HCEC 1CT (cell line): ENCODE data around the gene USP7.
"Not testable (repeated sequence)": the region's sequence is repeated elsewhere in the genome, so short reads cannot be mapped to it uniquely, and the experiment has no call there.

Source experiments
- DNase-seq: peaks from one replicate; pipeline ENCODE4 v3.0.0-alpha.2; 2017

The USP7 gene

DNA sequence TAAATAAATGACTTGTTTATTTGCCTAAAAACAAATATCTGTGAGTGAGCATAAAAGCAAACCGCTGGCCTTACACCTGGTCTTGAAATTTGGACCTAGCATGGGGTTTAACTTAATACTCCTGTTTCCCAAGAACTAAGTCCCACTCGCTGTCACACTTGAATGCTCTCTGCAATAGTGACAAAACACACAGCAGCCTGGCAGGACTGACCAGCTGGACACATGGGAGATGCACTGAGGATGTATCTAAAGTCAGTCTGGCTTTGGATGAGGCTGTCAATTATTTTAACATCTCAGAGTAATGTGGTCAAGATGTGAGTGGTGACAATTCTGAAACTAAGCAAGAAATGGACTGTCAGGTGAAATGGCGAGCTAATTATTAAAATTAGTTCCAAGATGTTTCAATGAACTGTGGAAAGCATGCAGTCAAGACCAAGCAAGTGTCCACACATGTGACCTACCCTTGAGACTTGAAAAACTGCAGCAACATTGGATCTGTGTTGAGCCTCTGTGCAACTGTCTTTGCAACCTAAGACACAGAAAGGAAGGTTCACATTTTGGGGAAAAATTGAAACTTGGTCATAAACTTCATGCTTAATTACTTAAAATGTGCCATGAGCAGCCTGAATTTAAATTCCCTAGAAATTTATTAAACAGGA, 64.9 kb downstream of the USP7 start:
- no peak for DNase-seq

DNA sequence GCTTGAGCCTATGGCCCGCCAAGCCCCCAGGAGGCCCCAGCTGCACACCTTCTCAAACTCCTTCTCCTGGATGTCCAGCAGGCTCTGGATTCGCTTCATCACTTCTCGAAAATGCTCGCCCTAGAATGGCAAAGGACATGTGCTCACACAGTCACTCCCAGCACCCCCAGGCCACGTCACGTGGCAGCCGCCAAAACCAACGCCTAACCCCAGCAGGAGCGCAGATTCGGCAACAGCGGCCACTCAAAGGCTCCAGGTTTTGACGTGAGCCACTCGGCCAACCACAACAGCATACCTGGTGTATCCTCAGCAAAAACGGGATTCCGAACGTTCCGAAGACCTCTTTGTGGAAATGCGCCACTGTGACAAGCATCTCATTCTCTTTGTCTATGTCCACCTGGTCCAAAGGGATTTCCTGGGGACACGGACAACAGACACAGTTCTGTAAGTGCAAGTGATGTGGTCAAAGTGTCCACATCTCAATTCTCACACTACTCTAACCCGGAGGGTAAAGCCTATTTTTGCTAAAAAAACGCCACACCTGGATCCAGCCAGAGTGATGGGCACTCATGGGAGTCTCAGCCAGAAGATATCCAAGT, 68.9 kb downstream of the USP7 start:
- DNase-seq: no peak

DNA sequence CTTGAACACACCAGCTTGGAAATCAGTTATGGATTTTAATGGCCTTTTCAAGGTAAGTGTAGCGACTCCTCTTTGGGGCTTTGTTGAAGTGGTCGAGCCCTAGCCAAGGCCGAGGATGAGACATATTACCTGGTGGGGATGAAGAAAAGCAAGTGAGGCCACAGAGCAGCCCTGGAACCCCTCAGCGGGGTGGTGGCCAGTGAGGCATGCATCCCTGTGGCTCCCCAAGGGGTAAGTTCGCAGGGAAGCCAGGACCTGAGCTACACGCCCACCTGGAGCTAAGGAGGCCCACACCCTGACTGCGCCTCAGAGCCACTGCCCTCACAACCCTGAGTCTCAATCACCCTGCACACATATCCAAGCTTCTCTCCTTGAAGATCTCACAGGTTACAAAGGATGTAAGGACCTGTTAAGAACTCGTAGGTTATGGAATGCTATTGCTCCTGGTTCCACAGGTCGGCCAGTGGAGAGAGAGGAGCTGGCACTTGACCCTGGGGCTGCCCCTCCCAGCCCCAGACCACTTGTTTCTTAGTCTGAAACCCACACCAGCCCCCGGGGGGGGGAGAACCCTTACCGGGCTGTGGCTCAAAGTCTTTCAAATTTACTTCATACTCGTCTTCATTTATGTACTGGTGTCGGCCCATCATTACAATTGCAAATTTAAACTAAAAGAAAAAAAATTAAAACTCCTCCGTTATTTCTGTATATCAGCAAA, 69.6 kb downstream of the USP7 start:
- no peak for DNase-seq

DNA sequence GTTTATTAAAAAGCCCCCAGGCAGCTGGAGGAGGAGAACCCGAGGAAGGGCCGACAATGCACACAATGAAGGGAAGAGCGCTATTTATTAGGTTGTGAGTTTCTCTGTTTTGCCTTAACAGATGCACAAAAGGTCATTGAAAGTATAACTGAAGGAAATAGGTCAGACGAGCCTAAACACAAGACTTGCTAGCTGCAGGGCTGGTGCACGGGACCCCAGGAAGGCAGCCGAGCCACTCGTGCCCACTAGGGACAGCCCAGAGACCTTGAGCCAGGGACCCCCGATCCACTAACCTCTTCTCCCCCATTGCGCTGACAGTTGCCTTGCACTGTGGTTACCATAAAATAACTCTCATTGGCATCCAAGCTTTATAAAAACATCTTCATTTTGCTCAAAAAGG, 70.3 kb downstream of the USP7 start:
- DNase-seq: no peak

DNA sequence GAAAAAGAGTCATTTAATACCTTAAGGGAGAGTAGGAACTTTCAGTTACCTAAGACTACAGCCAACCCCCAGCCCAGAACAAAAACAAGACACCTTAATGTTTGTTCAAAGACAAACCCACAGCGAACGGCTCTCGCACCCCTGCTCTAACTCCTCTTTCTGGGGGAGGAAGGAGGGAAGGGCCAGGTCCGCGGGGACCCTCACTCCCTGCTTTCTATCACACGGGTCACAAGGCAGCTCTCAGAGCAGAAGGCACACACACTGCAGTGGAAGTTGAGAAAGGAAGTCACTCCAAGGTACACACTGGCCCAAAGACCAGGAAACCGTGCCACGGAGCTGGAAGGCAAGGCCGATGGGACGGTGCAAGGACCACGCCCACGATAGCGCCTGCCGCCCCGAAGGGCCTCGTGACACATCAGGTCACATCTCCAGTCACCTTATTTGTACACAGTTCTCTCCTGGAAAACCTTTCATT, 71.6 kb downstream of the USP7 start:
- no peak for DNase-seq

DNA sequence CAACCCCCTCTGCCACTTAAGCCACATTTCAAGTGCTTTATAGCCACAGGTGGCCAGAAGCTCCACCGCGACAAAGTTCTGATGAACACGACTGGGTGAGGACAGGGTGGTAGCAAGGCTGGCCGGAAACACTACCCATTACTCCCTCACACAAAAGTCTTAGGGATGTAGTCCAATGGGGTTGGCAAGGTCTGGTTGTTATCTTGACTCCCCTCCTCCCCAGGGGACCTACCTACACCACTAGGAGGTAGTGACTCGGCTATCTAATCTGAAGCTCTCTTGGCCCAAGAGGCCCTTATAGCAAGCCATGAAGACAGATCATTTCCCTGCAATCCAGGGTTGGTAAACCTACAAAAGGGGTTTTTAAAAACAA, 73.2 kb downstream of the USP7 start:
- no peak for DNase-seq

DNA sequence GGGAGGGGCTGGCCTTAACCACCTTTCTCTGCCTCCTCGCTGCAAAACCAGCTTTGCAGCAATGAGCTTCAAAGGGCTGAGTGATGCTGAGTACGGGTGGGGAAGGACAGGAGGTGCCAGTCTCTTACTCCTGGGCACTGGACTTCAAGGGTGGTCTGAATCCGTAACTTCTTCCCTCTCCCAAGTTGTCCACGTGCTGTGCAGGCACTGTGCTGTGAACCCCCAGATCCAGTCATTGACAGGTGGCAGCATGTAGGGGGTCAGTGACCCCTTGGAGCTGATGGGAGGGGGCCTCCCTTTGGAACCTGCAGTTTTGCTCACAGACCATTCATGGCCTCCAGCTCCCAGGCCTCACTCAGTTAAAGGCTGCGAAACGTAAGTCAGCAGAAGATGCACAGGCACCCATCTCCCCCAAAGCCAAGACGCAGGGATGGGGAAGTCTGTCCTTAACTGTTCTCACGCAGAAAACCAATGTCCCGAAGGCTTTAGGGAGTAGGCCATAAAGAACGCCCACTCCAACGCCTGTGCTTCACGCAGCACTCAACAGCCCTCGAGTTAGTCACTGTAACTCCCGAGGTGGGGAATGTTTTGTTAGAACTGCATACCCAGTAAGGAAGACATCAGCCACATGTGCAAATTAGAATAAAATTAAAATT, 73.7 kb downstream of the USP7 start:
- DNase-seq: no peak

DNA sequence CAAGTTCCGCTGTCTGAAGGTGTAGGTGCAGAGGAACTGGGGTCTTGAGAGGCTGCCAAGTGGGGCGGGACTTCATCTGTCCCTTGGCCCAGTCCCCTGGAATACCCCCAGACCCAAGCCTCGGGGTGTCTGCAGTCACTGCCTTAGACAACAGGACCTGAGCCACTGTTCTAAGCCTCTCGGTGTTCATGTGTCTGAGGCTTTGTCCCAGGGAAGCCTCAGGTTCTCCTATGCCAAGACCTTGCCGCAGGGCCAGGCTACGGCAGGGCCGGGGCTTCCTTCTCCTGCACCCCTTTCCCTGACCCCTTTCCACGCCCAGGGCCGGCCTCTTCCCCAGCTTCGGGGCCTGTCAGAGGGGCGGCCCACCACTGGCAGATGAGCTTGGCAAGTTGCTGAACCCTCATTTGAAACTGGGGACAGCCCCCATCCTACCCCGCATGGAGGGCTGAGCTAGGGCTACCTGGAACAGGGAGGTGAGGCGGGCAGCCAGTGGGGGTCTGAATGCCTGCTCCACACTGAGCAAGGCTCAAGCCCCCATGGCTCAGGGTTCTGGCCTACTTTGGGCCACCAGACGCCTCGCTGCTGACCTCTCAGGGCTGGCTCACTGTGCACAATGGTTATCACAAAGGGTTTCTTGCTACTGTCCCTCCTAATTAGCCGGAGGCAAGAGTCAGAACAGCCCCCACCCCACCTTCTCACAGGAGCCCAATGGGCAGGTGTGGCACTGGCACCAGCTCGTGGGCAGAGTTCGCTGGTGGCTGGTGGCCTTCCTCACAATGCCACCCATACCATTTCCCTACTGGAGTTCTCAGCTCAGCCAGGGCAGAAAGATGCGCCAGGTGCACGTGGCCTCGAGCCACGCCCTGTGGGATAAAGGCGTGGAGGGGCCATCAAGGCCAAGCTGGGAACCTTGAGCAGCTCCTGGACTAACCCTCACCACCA, 74.5 kb downstream of the USP7 start:
- no peak for DNase-seq

DNA sequence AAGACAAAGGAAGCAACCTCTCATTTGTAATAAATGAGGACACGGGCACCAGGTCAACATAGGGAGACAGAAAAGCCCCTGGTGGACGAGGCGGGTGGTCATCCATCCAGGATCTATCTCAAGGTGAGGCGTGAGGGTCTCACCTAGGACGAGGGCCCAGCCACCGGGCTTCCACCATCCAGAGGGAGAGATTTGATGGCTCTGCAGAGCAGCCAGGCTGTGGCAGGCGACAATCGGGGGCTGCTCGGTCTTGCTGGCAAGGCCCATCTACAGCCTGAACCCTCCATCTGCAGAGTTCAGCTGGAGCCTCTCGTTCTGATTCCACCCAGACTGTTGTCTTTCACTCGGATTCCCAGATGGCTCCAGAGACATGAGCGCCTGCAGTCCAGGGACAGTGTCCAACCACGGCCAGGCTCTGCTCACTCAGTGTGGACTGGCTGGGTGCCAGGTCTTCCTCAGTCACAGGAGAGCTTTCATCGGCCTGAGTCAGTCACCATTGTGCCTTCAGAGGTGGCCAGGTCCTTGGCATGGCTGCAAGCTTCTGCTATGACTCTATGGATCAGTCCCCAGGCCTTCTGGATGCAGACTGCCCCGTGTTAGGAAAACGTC, 75.7 kb downstream of the USP7 start:
- DNase-seq: no peak

DNA sequence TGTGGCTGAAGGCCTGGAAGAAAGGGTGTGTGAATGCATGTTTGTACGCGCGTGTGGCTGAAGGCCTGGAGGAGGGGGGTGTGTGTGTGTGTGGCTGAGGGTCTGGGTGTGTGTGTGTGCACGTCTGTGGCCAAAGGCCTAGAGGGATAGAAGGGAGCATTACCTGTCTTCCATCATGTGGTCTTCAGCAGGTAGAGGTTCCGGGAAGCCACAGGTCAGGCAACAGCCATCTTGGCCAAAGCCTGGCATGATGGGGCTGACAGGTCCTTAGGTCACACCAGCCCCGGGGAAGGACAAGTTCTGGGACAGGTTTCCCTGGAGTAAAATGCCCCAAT, 76.3 kb downstream of the USP7 start:
- no peak for DNase-seq

DNA sequence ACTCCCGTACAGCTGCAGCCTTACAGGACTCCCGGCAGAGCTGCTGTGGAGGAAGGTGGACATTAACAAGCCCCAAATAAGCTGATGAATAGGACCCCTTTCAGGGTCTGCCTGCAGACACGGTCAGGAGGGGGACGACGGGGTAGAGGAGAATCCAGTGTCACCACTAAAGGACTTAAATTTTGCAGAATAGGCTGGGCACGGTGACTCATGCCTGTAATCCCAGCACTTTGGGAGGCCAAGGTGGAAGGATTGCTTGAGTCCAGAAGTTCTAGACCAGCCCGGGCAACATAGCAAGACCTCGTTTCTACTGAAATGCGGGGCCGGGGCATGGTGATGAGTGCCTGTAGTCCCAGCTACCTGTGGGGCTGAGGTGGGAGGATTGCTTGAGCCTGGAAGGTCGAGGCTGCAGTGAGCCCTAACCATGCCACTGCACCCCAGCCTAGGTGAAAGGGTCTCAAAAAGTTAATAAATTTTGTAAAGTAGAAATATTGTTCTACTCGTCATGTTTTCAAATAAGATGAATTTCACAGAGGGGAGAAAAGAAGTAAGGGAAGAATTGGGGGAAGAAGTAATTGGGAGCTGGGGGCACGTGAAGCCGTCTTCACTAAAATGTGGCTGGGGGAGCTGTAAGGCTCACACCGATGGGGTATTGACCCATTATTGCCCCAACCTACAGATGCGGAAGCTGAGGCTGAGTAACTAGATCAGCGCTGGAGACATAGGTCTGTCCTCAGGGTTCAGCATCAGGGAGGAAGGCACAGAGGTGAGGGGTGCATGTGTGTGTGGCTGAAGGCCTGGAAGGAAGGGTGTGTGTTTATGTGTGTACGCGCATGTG, 76.9 kb downstream of the USP7 start:
- DNase-seq: no peak

DNA sequence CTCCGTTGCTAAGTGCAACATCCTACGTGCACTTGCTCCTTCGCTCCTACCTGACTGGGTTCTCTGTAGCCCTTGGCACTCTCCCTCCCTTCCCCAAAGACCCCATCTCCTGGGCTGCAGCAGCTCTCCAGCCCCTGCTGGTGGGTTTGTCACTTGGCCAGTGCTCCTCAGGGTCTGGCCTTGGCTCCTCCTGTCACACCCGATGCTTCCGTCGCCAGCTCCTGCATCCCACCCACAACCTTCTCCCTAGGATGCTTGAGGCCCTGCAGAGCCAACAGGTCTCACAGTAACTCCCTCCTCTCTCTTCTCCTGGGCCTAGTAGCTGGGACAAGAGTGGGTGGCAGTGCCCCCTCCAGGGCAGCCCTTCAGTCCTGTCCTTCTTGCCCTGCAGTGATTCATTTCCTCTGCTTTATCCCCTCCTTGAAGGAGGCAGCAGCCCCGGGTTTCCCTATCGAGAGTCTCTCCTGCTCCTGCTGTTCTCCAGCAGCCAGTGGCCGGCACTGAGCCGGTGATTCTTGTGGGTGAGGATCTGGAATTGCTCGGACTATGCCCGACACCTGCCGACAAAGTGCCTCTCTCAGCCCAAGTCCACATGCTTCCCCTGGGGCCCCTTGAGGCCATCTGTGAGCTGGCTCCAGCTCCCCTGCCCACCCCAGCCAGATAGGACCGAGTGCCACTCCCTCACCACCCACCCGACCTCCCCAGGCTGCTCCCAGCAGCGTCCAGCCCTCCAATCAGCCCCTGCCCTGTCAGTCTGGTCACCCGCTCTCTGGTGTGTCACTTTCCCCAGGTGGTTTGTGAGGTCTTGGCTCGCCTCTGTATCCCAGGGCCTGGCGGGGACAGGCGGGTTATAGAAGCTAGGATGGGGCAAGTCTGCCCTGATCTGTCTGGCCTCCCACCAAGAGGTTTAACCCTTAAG, 77.8 kb downstream of the USP7 start:
- DNase-seq: peak; percentile 33

DNA sequence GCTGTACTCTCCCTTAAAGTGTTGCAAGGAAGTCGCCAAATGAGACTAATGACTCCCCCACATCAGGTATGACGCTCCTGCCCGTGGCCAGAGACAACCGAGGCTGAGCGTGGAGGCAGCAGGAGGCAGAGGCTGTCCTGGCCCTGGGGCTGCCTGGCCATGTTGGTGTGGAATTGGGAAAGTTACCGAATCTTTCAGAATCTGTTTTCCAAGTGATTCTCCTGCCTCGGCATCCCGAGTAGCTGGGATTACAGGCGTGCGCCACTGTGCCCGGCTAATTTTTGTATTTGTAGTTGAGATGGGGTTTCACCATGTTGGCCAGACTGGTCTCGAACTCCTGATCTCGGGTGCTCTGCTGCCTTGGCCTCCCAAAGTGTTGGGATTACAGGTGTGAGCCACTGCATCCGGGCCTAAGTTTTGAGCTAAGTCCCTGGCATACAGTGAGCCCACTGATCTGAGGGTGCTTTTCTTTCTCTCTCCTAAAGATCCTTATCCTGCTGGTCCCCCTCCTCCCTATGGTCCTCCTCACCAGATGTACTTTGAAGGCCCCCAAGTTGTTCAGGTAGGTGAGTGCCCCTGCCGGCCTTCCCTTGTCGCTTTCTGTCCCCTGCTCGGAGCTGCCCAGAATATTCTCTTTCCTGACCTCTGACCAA, 80.9 kb downstream of the USP7 start:
- DNase-seq: no peak

DNA sequence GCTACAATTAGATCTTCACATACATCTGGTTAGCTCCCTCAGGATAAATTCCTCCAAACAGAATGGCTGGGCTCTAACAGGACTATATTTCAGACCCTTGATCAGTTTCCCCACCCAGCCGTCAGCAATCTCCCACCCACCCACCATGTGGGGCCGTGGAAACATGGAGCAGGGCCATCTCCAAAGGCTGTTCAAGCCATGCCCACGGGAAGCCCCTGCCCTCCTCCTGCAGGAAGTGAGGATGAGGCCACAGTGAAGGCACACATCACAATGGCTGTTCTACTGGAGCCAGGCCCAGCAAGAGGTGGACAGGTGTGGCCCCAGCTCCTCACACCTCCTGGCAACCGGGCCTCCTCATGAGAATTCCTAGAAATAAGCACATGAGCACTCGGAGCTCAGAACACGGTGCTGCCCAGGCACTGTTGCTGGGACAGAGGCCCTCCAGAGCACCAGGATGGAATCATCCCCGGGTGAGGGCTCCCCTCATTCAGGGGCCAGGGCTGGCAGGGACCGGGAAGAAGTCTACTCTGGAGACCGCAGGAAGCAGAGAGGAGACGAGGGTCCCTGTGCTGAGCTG, 81.6 kb downstream of the USP7 start, which contains the start of gene LITAFD:
TSS of gene LITAFD (plus strand) at position 311 of the 577 bp plus-strand sequence. CDS start 2,005 bp downstream, outside the sequence.
- DNase-seq: no peak

DNA sequence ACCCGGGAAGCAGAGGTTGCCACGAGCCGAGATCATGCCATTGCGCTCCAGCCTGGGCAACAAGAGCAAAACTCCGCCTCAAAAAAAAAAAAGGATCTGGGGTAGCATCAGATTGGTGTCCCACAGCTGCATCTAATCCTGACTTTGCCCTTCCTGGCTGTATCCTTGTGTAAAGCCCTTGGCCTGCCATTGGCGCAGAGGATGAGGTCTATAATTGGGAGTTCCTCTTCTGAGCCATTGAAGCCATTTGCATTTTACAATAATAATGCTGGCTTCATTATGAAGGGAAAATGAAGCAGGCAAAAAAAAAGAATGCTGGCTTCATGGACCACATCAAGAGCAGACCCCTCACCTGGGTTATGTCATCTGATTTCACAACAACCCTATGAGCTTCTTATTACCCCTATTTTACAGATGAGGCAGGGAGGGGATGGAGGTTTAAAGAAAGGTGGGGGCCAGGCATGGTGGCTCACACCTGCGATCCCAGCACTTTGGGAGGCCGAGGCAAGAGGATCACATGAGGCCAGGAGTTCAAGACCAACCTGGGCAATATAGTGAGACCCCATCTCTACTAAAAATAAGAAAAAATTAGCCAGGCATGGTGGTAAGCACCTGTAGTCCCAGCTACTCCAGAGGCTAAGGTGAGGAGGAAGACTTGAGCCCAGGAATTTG, 82.7 kb downstream of the USP7 start:
- no peak for DNase-seq

DNA sequence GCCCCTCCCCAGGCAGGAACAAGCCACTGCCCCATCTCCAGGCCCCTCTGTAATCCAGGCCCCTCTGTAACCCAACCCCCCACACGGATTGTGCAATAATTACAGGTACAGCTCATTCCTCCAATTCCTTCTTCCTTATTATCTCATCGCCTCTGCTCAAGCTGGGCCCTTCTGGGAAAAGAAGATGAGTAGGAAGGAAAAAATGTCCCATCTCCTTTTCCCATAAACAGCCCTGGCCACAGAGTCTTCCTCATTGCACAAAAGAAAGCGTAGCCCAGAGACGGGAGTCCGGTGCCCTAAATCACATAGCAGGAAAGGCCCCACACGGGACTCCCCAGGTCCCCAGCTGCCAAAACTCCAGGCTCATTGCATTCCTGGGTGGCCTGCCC, 85.2 kb downstream of the USP7 start:
- DNase-seq: peak; percentile 85

DNA sequence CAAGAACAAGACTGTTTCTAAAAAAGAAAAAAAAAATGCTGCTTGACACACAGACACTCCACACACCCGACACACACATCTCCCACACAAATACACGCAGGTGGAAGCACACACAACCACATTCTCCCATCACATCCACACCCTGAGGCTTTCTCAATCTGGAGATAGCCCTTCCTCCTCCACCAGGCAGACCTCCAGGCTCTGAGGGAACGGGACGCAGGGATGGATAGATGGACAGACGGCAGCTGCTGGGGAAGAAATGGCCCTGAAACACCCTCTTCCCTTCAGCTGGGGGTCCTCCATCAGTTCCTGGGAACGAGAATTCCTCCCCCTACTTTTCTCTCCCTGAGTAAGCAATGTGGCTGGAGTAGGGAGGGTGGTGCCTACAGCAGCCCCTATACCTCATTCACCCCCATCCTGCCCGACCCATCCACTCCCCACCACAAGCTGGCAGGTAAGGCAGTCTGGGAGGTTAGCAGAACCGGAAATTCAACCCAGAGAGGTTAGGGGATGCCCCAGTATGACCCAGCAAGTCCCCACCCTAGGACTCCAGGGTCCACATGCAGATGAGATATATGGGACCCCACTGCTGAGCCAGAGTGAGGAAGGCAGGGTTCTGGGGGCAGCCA, 85.7 kb downstream of the USP7 start:
- DNase-seq: no peak

DNA sequence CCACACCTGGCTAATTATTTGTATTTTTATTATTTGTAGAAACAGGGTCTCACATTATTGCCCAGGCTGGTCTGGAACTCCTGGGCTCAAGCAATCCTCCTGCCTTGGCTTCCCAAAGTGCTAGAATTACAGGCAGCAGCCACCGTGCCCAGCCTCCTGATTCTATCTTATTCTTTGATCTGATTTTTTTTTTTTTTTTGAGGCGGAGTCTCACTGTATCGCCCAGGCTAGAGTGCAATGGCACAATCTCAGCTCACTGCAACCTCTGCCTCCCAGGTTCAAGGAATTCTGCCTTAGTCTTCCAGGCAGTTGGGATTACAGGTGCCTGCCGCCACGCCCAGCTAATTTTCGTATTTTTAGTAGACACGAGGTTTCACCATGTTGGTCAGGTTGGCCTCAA, 88.4 kb downstream of the USP7 start:
- DNase-seq: not testable (repeated sequence)
